GM18517 (cell line): ENCODE data around the gene PDCD6IP.
"Not testable (repeated sequence)": the region's sequence is repeated elsewhere in the genome, so short reads cannot be mapped to it uniquely, and the experiment has no call there.

ENCODE experiments used
- ATAC-seq: cut with Tn5 transposase; IDR thresholded peaks from one replicate; pipeline ENCODE4 v1.9.1; 2021; ENCODE audit warnings: mild to moderate bottlenecking, moderate library complexity; ENCODE audit not compliant: unreplicated experiment

PDCD6IP gene

GRCh38 chr3:33850599-33850998, 52.2 kb downstream of the PDCD6IP start:
- ATAC-seq: not testable (repeated sequence)

- not testable (repeated sequence) for ATAC-seq
Measured at GRCh38 chr3:33855407-33855806, 57.0 kb downstream of the PDCD6IP start.

GRCh38 chr3:33855884-33856546, 57.6 kb downstream of the PDCD6IP start:
- no peak for ATAC-seq

- ATAC-seq: not testable (repeated sequence)
Measured at GRCh38 chr3:33857701-33858100, 59.3 kb downstream of the PDCD6IP start.

- no peak for ATAC-seq
Measured at GRCh38 chr3:33858131-33858530, 59.7 kb downstream of the PDCD6IP start.

GRCh38 chr3:33860373-33861050, 62.1 kb downstream of the PDCD6IP start:
- no peak for ATAC-seq

- ATAC-seq: no peak
Measured at GRCh38 chr3:33865133-33865532, 66.7 kb downstream of the PDCD6IP start.

- ATAC-seq: no peak
Measured at GRCh38 chr3:33868309-33868708, 69.9 kb downstream of the PDCD6IP start.

- no peak for ATAC-seq
Measured at GRCh38 chr3:33869977-33870376, 71.5 kb downstream of the PDCD6IP start.

GRCh38 chr3:33874815-33875214, 76.4 kb downstream of the PDCD6IP start:
- ATAC-seq: no peak

- ATAC-seq: no peak
Measured at GRCh38 chr3:33875680-33876079, 77.2 kb downstream of the PDCD6IP start.

- ATAC-seq: no peak
Measured at GRCh38 chr3:33877187-33877586, 78.8 kb downstream of the PDCD6IP start.

GRCh38 chr3:33879540-33879939, 81.1 kb downstream of the PDCD6IP start:
- no peak for ATAC-seq

- ATAC-seq: no peak
Measured at GRCh38 chr3:33881156-33882064, 83.0 kb downstream of the PDCD6IP start.

- ATAC-seq: no peak
Measured at GRCh38 chr3:33882296-33882695, 83.9 kb downstream of the PDCD6IP start.

GRCh38 chr3:33883538-33883950, 85.1 kb downstream of the PDCD6IP start:
- no peak for ATAC-seq

GRCh38 chr3:33883951-33884561, 85.6 kb downstream of the PDCD6IP start:
- peak; percentile 62 for ATAC-seq

- ATAC-seq: no peak
Measured at GRCh38 chr3:33884701-33885100, 86.3 kb downstream of the PDCD6IP start.

- no peak for ATAC-seq
Measured at GRCh38 chr3:33885496-33885895, 87.1 kb downstream of the PDCD6IP start.

GRCh38 chr3:33886015-33886414, 87.6 kb downstream of the PDCD6IP start:
- ATAC-seq: no peak

GRCh38 chr3:33887478-33887877, 89.0 kb downstream of the PDCD6IP start:
- no peak for ATAC-seq
